22Rv1 (cell line): ENCODE results near the gene KLF13.

Source experiments
- CTCF ChIP-seq: fragments of 450-650 bp; IDR thresholded peaks from 2 replicates; pipeline ENCODE4 v1.5.1; 2017; ENCODE audit warnings: mild to moderate bottlenecking
- ZFX ChIP-seq: fragments of 450-650 bp; IDR thresholded peaks from 2 replicates; pipeline ENCODE4 v1.6.1; 2017; ENCODE audit warnings: antibody characterized with exemption, borderline replicate concordance

- TF ChIP-seq CTCF (no peak), ZFX (no peak)
Observed at GRCh38 chr15:31311735-31312619, 14.7 kb upstream of the KLF13 start.
